AG04450 (cell line): ENCODE data around the gene MAD1L1. TPM values are rescaled to one million over a fixed set of nuclear protein-coding genes. Genes with fewer than 3 reads are reported as not detected.

Experiments
- CTCF ChIA-PET: fragments of 300-600, 350-600 bp; formaldehyde crosslinking; extraction: SDS; loops from one replicate; lab custom pipeline; 2022; ENCODE audit warnings: antibody characterized with exemption, inconsistent platforms; lab: Charles Lee
- POLR2A ChIA-PET: fragments of 350-600 bp; formaldehyde crosslinking; extraction: SDS; loops from one replicate; lab custom pipeline; 2021; ENCODE audit warnings: antibody characterized with exemption, inconsistent platforms; lab: Yijun Ruan, JAX
- DNase-seq: peaks from one replicate; pipeline ENCODE4 v3.0.0-alpha.2; 2011; ENCODE audit warnings: low read depth, low spot score
- H3K27ac ChIP-seq: one replicate; pipeline ENCODE4 v1.5.1; 2012; ENCODE audit warnings: low read depth, low read length, control low read depth
- H3K27me3 ChIP-seq: one replicate; pipeline ENCODE4 v1.6.0; 2012; ENCODE audit warnings: low read length; ENCODE audit not compliant: control insufficient read depth, insufficient read depth
- H3K4me3 ChIP-seq: 2 replicates; pipeline ENCODE4 v1.5.1; 2011; ENCODE audit warnings: mild to moderate bottlenecking, low read depth, low read length, control low read depth
- H3K9me3 ChIP-seq: 2 replicates; pipeline ENCODE4 v1.5.1; 2012; ENCODE audit warnings: low read length; ENCODE audit not compliant: control insufficient read depth, insufficient read depth
- CTCF ChIP-seq: IDR thresholded peaks from 2 replicates; pipeline ENCODE4 v1.5.1; 2011; ENCODE audit warnings: low read depth, low read length, control low read depth, inconsistent platforms
- polyA plus RNA-seq: library from polyadenylated mRNA; depleted of rRNA; stranded (reverse); fragments of >200 nt; gene quantifications from 2 replicates; pipeline ENCODE4 v1.2.3, GENCODE V29; 2011

MAD1L1 gene
- polyA plus RNA-seq, 1 experiment, result 11.9 TPM

GRCh38 chr7:1869452-1870130 lies 363.2 kb downstream of the MAD1L1 start:
- TF ChIP-seq CTCF, result no peak
- Histone ChIP-seq H3K27me3 (no peaks in the 10 kb centered on the region), H3K4me3 (no peak overlapping the region), H3K27ac (no peak overlapping the region), H3K9me3 (peaks cover 29% of the 10 kb centered on the region)
- no peak for DNase-seq
- ChIA-PET POLR2A (no interaction called here), CTCF (no interaction called here)

GRCh38 chr7:1868516-1869165 lies 364.1 kb downstream of the MAD1L1 start:
- Histone ChIP-seq H3K27ac (no peak overlapping the region), H3K27me3 (no peaks in the 10 kb centered on the region), H3K4me3 (no peak overlapping the region), H3K9me3 (peaks cover 29% of the 10 kb centered on the region)
- ChIA-PET POLR2A (no interaction called here), CTCF (interaction anchor here (0.7 kb wide), 1 partner anchor 37 kb away, joined by 3 read pairs; no protein-coding TSS in a partner anchor)
- no peak for TF ChIP-seq CTCF
- DNase-seq, result no peak

GRCh38 chr7:1867370-1868260 lies 365.1 kb downstream of the MAD1L1 start:
- ChIA-PET POLR2A (no interaction called here), CTCF (no interaction called here)
- Histone ChIP-seq H3K9me3 (peaks cover 24% of the 10 kb centered on the region), H3K27me3 (no peaks in the 10 kb centered on the region), H3K27ac (no peak overlapping the region), H3K4me3 (no peak overlapping the region)
- TF ChIP-seq CTCF, result no peak
- no peak for DNase-seq

GRCh38 chr7:1866601-1867000 lies 366.1 kb downstream of the MAD1L1 start:
- CTCF ChIA-PET, result no interaction called here
- Histone ChIP-seq H3K27me3 (no peaks in the 10 kb centered on the region), H3K9me3 (peaks cover 14% of the 10 kb centered on the region; the same call in 1 of the 2 replicates), H3K27ac (no peak overlapping the region), H3K4me3 (no peak overlapping the region)
- DNase-seq, result no peak
- TF ChIP-seq CTCF, result no peak
- POLR2A ChIA-PET, result no interaction called here
